GM21737 (cell line): ENCODE data around the gene NSL1.
"Not testable (repeated sequence)": the region's sequence is repeated elsewhere in the genome, so short reads cannot be mapped to it uniquely, and the experiment has no call there.

Experiments
- ATAC-seq: cut with Tn5 transposase; IDR thresholded peaks from one replicate; pipeline ENCODE4 v1.9.1; 2021; ENCODE audit warnings: mild to moderate bottlenecking, moderate library complexity; ENCODE audit not compliant: unreplicated experiment

NSL1 gene

DNA sequence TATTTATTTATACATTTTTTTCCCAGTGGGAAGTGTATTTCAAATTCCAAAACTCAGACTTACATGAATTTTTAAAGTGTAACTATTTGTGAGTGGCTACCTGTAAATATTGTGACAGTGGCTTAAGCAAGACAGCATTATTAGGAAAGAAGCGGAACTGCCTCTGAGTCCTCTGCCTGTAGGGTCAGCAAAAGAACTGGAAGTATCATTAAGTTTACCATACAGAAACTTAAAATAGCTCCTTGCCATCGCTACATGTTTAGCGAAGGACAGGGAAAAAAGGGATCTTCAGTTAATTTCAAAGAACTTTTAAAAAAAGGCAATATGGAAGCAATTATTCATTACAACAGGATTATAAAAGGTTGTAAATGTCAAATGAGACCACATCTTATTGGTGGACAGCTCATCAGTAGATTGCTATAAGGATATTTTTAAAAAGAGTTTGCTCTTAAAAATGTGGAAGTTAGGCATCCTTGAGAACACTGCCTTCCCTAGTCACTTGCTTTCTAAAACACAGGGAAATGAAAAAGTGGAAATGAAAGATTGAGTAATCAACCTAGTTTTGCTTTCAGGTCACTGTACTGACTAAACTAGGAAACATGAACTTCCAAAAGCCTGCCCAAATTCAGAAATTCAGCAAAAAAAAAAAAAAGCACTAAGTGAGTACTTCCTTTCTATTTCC, 39.2 kb downstream of the NSL1 start:
- ATAC-seq = no peak

DNA sequence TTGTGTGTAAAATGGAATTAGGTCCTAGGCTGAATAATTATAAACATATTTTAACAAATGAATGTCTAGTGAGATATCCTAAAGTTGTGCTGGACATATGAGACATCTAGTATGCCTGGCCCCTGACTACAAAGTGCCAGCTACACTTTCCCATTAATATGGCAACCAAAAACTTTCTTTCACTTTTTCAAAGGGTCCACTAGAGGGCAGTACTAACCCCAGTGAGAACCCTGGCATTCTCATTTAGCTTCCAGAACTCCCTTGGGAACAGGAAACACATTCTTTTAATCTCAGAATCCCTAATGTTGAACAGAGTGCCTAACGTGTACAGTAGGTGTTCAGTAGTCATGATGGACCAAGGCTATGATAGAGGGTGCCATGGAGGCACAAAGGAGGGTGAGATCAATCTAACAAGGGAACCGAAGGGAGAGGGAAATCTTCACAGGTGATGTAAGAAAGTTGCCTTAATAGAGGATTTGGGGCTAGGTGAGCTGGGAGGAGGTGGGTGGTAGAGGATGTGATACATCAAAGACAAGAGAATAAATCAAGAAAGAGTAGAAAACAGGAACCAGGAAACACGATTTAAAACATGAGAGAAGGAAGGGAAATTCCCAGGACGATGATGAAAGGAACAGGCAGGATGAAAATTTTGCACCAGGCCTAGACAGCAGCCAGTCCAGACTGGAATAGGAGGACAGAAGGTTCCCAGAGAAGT, 41.6 kb downstream of the NSL1 start:
- ATAC-seq = no peak

DNA sequence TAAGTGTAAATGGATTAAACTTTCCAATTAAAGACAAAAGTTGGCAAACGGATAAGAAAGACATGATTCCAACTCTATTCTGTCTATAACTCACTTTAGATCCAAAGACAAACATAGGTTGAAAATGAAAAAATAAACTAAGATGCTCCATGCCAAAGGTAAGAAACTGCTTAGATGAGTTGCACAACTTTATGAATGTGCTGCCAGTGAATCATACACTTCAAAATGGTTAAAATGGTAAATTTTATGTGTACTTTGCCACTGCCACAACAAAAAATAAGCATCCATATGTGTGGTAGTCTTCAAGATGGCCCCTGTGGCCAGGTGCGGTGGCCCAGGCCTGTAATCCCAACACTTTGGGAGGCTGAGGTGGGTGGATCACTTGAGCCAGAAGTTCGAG, 45.0 kb downstream of the NSL1 start:
- no peak for ATAC-seq

DNA sequence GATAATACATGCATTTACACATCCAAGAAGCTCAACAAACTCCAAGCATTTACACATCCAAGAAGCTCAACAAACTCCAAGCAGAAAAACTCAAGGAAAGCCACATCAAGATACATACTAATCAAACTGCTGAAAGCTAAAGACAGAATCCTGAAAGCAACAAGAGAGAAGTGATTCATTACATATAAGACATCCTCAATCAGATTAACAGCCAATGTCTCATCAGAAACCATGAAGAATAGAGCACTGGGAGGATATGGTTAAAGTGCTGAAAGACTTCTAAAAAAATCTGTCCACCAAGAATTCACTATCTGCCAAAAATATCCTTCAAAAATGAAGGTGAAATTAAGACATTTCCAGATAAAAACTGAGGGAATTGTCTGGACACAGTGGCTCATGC, 46.3 kb downstream of the NSL1 start:
- ATAC-seq = no peak

DNA sequence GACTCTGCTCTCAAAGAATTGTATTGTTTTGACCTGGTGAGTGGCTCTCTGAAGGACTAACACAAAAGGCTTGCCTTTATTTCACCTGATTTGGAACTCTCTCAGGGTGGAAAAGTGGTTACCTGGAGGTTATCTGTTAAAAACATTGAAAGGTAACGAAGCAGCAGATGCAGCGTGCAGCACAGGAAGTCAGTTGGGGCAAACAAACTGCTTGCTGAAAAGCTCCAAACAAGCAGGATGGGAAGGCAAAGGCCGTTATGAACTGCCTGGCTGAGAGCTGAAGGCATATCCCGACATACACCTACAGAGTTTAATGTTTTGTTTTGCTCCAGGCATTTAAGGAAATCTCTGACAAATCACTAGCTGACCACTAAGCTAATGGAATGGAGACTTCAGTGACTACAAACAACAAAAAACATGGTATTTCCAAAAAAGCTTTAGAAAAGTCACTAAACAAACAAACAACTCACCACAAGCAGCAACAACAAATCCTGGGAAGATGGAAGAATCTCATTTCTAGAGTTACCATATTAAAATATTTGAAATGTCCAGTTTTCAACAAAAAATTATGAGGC, 47.6 kb downstream of the NSL1 start:
- ATAC-seq = no peak

DNA sequence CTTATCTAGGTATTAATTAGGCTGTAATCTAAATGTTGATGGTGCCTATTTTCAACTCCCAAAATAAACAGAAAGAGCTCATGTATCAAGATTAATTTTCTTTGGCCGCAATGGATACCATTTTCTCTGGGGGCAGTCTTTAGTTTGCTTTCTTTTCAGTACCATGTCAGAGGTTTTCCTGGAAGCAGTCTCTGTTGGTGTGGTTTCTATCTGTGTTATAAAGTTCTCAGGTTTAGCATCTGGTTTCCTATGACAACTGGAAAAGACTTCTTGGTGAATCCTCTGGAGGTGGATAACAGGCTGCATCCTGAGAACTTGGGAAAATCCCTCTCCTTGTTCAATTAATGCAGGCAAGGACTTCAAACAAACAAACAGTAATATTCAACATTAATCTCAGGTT, 53.2 kb downstream of the NSL1 start:
- no peak for ATAC-seq

DNA sequence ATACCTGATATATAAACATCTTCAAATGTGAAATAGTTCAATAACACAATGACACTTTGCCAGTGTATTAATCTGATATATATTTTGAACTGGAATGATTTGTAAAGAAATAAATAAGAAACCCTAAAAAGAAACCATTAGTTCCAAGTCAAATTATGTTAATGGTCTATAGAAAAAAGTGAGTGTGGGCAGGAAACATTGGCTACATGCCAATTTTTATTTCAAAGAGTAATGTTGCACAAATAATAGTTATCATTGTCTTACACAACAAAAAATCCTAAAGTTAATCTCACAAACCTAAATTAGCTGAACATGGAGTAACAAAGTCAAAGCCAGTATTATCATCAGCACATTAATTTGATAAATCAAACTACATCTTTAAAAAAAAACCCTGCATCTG, 54.0 kb downstream of the NSL1 start:
- ATAC-seq = no peak

DNA sequence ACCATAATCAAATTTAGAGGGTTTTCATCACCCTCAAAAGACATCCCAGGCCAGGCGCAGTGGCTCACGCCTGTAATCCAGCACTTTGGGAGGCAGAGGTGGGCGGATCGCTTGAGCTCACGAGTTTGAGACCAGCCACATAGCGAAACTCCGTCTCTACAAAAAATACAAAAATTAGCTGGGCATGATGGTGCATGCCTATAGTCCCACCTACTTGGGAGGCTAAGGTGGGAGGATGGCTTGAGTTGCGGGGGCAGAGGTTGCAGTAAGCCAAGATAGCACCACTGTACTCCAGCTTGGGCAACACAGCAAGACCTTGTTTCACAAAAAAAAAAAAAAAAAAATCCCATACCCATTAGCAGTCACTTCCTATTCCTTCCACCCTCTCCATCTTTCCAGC, 58.5 kb downstream of the NSL1 start:
- ATAC-seq = no peak

DNA sequence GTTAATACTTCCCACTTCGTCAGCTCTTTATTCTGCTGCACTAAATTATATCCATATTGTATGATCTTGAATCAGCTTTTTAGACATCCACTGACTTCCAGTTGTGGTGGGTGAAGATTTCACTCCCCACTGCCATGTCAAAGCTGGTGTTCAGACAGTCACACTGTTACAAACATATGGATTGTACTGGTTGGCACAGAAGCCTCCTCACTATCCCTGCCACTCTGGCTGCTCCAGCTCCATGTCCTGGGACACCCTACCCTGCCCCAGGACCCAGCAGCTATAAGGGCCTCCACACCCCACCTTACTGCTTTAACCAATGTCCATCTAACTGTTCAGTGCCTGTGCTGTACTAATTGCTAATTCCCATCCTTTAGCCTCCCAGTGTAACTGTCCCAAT, 59.9 kb downstream of the NSL1 start:
- ATAC-seq = no peak

DNA sequence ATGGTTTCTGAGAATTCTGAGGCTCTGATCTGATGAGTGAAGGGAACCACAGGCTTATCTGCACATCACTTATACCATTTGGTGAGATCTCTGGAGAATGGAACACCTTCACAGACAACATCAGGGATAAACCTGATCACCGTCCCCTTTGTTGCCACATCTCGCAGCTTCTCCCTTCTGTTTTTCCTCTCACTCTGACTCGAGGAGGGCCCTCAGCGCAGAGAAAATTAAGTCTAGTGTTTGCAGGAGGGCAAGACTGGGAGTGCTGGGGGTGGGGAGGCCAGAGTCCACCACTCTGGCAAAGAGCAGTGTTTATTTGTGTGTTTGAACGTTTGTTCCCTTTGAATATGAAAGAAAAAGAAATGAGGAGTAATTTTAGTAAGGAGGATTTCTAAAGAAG, 63.0 kb downstream of the NSL1 start:
- ATAC-seq = no peak

DNA sequence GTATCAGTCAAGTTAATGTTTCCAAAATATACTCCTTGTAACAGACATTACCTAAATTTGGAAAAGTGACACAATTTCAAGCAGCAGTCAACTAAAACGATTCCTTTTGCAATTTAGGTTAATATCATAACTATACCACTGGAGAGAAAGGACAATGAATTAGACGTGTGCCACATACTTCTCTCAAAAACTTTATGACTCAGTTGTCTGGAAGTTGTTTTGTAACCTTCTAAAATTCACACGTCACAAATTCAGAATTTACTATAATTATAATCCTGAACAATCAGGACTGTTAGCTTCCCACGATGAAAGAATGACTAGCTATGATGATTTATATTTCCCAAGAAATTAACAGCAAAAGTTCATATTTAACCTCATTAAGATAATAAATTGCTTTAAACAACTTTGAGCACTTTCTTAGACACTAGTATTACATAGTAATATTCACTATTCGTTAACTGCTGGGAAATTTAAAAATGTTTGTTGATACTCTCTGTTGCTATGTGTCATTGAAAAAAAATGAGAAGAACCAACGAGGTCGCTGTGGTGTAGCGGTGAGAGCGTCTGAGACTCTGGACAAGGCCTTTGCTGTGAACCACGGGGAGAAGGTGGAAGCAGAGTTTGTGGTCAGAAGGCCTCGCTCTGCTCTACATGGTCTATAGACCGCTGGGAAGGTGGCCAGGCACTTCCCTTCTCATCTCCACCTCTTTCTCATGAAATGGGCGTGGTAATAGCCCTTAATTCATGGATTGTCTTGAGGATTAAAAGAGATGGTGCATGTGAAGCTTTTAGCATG, 64.0 kb downstream of the NSL1 start:
- no peak for ATAC-seq

DNA sequence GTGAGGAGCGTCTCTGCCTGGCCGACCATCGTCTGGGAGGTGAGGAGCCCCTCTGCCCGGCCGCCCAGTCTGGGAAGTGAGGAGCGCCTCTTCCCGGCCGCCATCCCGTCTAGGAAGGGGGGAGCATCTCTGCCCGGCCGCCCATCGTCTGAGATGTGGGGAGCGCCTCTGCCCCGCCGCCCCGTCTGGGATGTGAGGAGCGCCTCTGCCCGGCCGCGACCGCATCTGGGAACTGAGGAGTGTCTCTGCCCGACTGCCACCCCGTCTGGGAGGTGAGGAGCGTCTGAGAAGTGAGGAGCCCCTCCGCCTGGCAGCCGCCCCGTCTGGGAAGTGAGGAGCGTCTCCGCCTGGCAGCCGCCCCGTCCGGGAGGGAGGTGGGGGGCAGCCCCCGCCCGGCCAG, 66.9 kb downstream of the NSL1 start:
- ATAC-seq = not testable (repeated sequence)

DNA sequence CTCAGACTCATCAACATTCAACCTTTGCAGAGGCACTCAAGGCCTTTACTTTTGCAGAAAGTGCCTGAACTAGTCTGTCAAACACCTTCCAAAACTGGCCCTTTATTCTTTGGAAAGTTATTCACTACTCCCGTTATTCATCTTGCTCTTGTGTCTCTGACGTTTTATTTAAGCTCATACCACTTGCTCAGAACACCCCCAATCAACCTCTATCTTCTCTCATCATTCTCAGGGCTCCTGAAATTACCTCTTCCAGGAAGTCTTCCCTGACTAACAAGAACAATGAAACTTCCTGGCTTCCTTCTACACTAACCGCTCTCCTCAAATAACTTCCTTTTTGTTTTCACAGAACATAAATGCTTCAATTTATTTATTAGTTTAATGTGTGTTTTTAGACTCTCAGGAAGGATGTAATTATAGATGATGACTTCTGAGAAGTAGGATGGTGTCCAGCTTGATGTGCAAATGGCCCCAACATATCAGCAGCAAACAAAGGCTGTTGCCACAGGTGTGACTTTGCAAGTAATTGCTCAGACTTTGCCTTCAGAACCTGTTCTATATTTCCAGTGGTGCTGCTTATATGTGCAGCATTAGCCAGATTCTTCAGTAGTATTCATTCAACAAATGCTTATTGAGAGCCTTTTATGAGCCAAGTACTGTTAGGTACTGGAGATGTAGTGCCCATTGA, 69.2 kb downstream of the NSL1 start:
- no peak for ATAC-seq

DNA sequence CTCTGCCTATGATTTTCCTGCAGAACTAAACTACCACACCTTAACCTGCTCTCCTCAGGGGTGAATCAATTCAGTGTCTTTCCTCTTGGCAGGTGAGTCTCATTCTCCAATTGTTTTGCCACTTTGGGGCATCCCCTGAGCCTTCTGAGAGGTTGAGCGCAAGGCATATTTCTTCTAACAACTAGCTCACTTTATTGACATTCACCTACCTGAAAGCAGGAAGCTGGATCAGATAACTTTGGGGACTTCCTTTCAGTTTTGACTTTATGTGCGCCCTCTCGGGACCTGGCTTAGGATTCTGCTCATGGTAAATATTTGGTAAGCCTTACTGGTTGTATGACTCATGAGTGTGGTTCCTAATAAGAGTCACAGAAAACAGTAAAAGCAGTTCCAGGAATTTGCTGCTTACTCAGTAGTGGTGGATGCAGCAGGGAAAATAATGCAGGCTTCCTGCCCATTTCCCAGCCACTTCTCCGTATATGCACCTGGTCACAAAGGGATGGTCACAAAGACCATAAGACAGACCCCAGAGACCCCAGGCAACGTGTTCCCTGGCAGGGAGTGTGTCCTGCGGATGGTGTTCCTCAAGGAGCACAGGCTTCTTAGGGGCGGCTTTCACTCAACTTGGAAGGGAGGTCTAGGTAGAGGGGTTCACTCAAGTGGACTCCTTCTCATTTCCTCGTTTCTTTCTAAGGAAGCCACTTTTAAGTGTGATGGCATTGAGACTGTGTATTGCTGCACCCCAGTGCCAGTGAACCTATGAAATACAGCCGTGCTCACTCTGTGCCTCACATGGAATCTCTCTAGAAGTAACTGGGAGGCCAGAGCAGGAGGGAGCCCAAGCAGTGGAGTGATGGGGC, 70.0 kb downstream of the NSL1 start:
- no peak for ATAC-seq

DNA sequence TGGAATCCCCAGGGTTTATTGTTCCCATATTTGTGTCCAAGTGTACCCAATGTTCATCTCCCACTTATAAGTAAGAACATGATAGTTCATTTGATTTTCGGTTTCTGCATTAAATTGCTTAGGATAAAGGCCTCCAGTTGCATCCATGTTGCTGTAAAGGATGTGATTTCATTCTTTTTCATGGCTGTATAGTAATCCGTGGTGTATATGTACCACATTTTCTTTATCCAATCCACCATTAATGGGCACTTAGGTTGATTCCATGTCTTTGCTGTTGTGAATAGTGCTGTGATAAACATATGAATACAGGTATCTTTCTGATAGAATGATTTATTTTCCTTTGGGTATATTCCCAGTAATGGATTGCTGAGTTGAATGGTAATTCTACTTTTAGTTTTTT, 71.9 kb downstream of the NSL1 start:
- no peak for ATAC-seq

DNA sequence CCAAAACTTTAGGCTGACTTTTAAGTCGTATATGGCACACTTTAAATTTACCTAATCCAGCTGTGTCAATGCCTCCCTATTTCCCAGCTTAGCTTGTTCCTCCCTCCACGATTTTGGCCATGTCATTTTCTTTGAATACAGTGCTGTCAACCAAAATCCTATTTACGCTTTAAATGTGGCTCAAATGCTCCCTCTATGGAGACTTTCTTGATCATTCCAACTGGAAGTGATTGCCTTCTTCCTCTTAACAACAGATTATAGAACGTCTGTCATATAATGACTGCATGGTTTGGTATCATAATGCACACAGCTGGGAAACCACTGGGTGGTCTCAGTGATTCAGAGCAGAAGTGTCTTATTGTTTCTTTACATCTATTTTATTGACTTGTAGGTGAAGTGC, 73.1 kb downstream of the NSL1 start:
- ATAC-seq = no peak

DNA sequence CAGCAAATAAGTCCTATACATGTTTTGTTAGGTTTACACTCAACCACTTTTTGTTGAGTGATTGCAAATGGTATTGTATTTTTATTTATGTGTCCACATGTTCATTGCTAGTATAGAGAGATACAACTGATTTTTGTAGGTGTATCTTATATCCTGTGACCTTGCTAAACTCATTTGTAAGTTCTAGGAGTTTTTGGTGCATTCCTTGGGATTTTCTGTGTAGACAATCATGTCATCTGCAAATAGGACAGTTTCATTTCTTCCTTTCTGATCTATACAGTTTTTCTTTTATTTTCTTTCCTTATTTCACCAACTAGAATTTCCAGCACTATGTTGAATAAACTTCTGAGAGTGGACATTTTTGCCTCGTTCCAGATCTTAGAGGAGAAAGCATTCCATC, 75.4 kb downstream of the NSL1 start:
- no peak for ATAC-seq

DNA sequence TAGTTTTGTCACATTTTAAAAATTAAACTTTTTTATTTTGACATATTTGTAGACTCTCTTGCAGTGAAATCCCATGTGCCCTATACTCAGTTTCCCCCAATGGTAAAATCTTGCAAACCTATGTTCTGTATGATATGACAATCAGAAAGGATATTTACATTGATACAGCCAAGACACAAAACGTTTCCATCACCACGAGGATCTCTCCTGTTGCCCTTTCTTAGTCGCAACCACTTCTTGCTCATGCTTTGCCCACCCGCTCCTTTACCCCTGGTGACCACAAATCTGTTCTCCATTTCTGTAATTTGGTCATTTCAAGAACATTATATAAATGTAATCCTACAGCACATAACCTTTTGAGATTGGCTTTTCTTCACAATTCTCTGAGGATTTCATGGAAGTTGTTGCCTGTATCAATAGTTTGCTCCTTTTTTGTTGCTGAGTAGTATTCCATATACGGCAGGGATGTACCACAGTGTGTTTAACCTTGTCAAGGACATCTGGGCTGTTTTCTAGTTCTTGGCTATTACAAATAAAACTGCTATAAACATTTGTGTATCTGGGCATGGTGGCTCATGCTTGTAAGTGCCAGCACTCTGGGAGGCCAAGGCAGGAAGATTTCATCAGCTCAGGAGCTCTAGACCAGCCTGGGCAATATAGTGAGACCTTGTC, 78.0 kb downstream of the NSL1 start:
- no peak for ATAC-seq

DNA sequence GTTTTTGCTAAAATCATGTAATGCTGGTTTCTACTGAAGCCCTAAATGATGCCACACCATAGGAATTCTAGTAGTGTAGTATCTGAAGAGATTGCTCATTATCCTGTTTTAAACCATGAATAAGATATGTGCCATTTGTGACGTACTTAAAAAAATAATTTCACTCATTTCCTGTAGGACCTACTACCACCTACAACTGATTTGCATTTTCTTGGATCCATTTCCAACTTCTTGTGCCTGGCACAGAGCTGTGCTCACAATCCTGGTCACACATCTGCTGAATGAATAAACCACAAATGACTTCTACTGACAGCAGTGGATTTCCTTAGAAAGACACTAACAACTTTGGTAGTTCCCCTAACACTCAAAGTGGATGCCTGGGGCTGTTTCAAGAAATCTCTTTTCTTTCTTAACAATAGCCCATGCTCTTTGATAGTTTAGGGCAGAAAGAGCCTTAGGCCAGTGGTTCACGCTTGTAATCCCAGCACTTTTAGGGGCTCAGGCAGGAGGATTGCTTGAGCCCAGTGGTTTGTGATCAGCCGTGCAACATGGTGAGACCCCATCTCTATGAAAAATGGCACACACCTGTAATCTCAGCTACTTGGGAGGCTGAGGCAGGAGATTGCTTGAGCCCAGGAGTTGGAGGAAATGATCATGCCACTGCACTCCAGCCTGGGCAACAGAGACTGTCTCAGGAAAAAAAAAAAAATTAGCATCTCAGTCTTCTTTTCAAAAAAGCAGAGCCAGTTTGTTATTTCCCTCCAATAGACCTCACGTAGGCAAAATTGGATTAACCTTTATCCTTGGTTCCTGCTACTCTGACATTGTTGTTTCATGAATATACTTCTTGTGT, 78.9 kb downstream of the NSL1 start:
- no peak for ATAC-seq
